SK-N-SH treated with all-trans-retinoic acid at 6 μM for 48 hours (cell line): Measurements from ENCODE around the gene CIAO2A.
A peak's percentile ranks its signal among the peaks of the same experiment; 100 is the strongest.

Experiments
- ATAC-seq: fragments of 200-7000 bp; cut with Tn5 transposase; 3 replicates; pipeline ENCODE4 v1.9.1; 2020; ENCODE audit warnings: mild to moderate bottlenecking, moderate library complexity
- ARNTL ChIP-seq: fragments of 450-650 bp; formaldehyde crosslinking; IDR thresholded peaks from 2 replicates; pipeline ENCODE4 v1.5.0; 2020; ENCODE audit warnings: low read depth, mild to moderate bottlenecking, moderate library complexity, borderline replicate concordance
- BACH2 ChIP-seq: fragments of 250-450 bp; sonication (Bioruptor Pico); IDR thresholded peaks from 2 replicates; pipeline ENCODE4 v1.9.0; 2021; ENCODE audit warnings: mild to moderate bottlenecking, borderline replicate concordance
- CSDC2 ChIP-seq: fragments of 250-450 bp; sonication (Bioruptor Pico); IDR thresholded peaks from 2 replicates; pipeline ENCODE4 v1.5.0; 2020; ENCODE audit warnings: mild to moderate bottlenecking, moderate library complexity
- CSRNP3 ChIP-seq: fragments of 250-450 bp; sonication (Bioruptor Pico); IDR thresholded peaks from 2 replicates; pipeline ENCODE4 v1.5.1; 2021; ENCODE audit warnings: mild to moderate bottlenecking, moderate library complexity
- ESRRG ChIP-seq: fragments of 250-450 bp; sonication (Bioruptor Pico); IDR thresholded peaks from 2 replicates; pipeline ENCODE4 v1.6.1; 2021; ENCODE audit warnings: mild to moderate bottlenecking
- GLIS3 ChIP-seq: fragments of 250-450 bp; sonication (Bioruptor Pico); IDR thresholded peaks from 2 replicates; pipeline ENCODE4 v1.5.0; 2020; ENCODE audit warnings: mild to moderate bottlenecking, moderate library complexity
- ISL1 ChIP-seq: fragments of 250-450 bp; sonication (Bioruptor Pico); IDR thresholded peaks from 2 replicates; pipeline ENCODE4 v2.1.2; 2022; ENCODE audit warnings: mild to moderate bottlenecking, moderate library complexity
- OSR1 ChIP-seq: fragments of 250-450 bp; sonication (Bioruptor Pico); IDR thresholded peaks from 2 replicates; pipeline ENCODE4 v1.8.0; 2022; ENCODE audit warnings: moderate library complexity, mild to moderate bottlenecking, inconsistent platforms
- POU6F1 ChIP-seq: fragments of 250-450 bp; sonication (Bioruptor Pico); IDR thresholded peaks from 2 replicates; pipeline ENCODE4 v1.8.0; 2021; ENCODE audit warnings: low read depth, mild to moderate bottlenecking, moderate library complexity, borderline replicate concordance
- PPARA ChIP-seq: fragments of 250-450 bp; sonication (Bioruptor Pico); IDR thresholded peaks from 2 replicates; pipeline ENCODE4 v1.5.0; 2020; ENCODE audit warnings: mild to moderate bottlenecking, borderline replicate concordance
- SNAI2 ChIP-seq: fragments of 250-450 bp; sonication (Bioruptor Pico); IDR thresholded peaks from 2 replicates; pipeline ENCODE4 v1.5.0; 2020; ENCODE audit warnings: mild to moderate bottlenecking, moderate library complexity
- TCF4 ChIP-seq: fragments of 250-450 bp; sonication (Bioruptor Pico); IDR thresholded peaks from 2 replicates; pipeline ENCODE4 v1.8.0; 2021; ENCODE audit warnings: mild to moderate bottlenecking, moderate library complexity, borderline replicate concordance
- TOX ChIP-seq: fragments of 250-450 bp; sonication (Bioruptor Pico); IDR thresholded peaks from 2 replicates; pipeline ENCODE4 v1.8.0; 2021; ENCODE audit warnings: mild to moderate bottlenecking, moderate library complexity, borderline replicate concordance
- ZFP3 ChIP-seq: fragments of 250-450 bp; sonication (Bioruptor Pico); IDR thresholded peaks from 2 replicates; pipeline ENCODE4 v1.5.0; 2020; ENCODE audit warnings: mild to moderate bottlenecking, moderate library complexity
- ZNF565 ChIP-seq: fragments of 450-650 bp; formaldehyde crosslinking; conservative IDR thresholded peaks from 2 replicates; pipeline ENCODE4 v1.5.0; 2020; ENCODE audit warnings: low read depth, mild to moderate bottlenecking, moderate library complexity
- ZNF70 ChIP-seq: fragments of 450-650 bp; formaldehyde crosslinking; IDR thresholded peaks from 2 replicates; pipeline ENCODE4 v1.5.0; 2020; ENCODE audit warnings: mild to moderate bottlenecking, moderate library complexity
- TF ChIP-seq, protein P1 (sequence below): fragments of 250-450 bp; sonication (Bioruptor Pico); IDR thresholded peaks from 2 replicates; pipeline ENCODE4 v1.5.1; 2020; ENCODE audit warnings: low read depth, mild to moderate bottlenecking, moderate library complexity
- TF ChIP-seq, protein P2 (sequence below): fragments of 250-450 bp; sonication (Bioruptor Pico); IDR thresholded peaks from 2 replicates; pipeline ENCODE4 v1.8.0; 2020; ENCODE audit warnings: mild to moderate bottlenecking, moderate library complexity, borderline replicate concordance

The CIAO2A gene

DNA sequence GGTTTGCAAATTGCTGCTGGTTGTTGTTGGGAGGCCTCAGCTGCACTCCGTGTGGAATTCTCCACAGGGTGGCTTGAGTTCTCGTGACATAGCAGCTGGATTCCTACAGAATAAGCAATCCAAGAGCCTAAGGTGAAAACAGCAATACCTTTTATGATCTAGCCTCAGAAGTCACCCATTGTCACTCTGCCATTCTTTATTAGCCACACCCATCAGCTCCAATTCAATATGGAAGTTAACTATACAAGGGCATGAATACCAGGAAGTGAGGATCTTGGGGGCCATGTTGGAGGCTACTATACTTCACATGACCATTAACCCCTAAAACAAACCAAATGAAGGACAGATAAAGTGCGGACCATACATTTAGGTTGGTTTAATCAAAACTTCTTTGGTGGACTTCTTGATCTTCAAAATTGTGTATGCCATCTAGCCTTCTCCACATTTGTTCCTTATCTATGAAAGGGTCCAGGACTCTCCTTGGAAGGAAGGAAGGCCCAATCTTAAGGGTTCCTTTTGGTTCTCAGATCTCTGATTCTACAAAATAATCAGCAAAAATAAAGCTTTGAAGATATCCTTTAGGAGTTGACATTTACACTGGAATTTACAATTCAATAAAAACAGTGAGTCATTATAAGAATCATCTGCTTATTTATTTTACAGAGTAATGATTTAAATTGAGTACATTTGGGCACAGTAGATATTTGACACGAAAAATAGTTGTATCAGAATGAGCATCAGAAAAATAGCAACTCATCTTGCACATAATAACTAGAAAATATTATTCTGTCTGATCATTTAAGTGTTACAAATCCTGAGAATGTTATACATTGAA, 21.5 kb downstream of the CIAO2A start:
- no peak for ATAC-seq
- TF ChIP-seq OSR1 (CRISPR knock-in tag), result no peak
- no peak for TF ChIP-seq ZNF565 (CRISPR knock-in tag)
- TF ChIP-seq, protein P1, sequence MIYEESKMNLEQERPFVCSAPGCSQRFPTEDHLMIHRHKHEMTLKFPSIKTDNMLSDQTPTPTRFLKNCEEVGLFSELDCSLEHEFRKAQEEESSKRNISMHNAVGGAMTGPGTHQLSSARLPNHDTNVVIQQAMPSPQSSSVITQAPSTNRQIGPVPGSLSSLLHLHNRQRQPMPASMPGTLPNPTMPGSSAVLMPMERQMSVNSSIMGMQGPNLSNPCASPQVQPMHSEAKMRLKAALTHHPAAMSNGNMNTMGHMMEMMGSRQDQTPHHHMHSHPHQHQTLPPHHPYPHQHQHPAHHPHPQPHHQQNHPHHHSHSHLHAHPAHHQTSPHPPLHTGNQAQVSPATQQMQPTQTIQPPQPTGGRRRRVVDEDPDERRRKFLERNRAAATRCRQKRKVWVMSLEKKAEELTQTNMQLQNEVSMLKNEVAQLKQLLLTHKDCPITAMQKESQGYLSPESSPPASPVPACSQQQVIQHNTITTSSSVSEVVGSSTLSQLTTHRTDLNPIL, result no peak
- no peak for TF ChIP-seq POU6F1 (CRISPR knock-in tag)
- no peak for TF ChIP-seq ZNF70 (CRISPR knock-in tag)
- TF ChIP-seq, all 23 proteins: peak for 0

DNA sequence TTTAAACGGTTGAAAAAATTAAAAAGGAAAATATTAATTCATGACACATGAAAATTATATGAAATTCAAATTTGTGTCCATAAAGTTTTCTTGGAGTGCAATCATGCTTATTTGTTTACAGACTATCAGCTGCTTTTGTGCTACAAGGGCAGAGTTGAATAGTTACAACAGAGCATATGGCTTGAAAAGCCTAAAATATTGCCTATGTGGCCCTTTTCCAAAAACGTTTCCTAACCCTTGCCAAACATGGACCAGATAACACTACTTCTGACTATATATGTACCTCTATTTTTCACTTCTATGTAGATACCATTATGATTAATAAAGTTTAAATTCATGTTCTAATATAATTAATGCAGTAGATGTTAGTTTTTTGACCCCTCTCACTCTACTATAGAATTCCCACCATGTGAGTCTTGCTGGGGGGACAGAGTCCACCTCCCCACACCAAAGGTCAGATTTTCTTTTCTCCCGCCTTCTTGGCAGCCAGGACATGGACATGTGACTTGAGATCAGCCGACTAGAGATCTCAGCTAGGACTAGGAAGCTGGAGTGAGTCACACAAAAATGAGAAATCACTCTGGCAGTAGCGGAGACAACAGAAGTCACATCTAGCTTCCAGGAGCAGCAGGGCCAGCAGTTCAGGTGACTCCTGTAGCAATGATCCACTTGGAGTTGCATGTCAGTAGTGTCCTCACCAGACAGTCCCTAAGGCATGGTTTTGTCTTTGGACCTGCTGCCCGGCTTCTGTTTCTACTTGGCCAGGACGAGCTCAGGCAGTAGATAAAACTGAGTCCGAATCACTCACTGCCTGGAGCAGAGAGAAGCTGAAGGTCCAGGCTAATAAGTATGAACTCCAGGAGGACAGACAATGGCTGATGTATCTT, 22.4 kb downstream of the CIAO2A start:
- TF ChIP-seq ISL1 (CRISPR knock-in tag) (no peak), CSDC2 (CRISPR knock-in tag) (no peak), GLIS3 (CRISPR knock-in tag) (no peak), ZNF70 (CRISPR knock-in tag) (no peak), OSR1 (CRISPR knock-in tag) (no peak), TCF4 (CRISPR knock-in tag) (no peak), PPARA (no peak), ARNTL (CRISPR knock-in tag) (no peak), ZNF565 (CRISPR knock-in tag) (no peak), ESRRG (CRISPR knock-in tag) (no peak), CSRNP3 (CRISPR knock-in tag) (no peak), BACH2 (CRISPR knock-in tag) (no peak)
- TF ChIP-seq, all 23 proteins: peak for 0
- ATAC-seq, result peak; percentile 79

DNA sequence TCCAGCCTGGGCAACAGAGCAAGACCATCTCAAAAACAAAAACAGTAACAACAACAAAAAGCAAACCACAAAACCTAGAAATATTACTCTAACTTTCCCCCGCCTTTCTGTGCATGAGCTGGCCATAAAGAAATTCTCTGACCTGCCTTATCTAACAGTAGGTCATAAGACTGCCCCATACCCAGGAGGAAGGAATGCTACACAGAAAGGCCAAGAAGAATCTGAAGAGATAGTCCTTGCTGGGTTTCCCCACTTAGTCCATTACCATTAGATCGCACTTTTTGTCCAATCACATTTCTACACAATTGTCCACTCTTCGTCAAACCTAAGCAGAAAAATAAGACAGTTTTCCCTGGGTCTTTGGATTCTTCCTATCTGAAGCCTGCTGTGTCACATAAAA, 23.5 kb downstream of the CIAO2A start:
- ATAC-seq, result no peak
- TF ChIP-seq, protein P2, sequence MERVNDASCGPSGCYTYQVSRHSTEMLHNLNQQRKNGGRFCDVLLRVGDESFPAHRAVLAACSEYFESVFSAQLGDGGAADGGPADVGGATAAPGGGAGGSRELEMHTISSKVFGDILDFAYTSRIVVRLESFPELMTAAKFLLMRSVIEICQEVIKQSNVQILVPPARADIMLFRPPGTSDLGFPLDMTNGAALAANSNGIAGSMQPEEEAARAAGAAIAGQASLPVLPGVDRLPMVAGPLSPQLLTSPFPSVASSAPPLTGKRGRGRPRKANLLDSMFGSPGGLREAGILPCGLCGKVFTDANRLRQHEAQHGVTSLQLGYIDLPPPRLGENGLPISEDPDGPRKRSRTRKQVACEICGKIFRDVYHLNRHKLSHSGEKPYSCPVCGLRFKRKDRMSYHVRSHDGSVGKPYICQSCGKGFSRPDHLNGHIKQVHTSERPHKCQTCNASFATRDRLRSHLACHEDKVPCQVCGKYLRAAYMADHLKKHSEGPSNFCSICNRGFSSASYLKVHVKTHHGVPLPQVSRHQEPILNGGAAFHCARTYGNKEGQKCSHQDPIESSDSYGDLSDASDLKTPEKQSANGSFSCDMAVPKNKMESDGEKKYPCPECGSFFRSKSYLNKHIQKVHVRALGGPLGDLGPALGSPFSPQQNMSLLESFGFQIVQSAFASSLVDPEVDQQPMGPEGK (CRISPR knock-in tag), result no peak
- TF ChIP-seq SNAI2, result no peak
- TF ChIP-seq ISL1 (CRISPR knock-in tag), result no peak
- no peak for TF ChIP-seq OSR1 (CRISPR knock-in tag)
- TF ChIP-seq ZFP3 (CRISPR knock-in tag), result no peak
- TF ChIP-seq ARNTL (CRISPR knock-in tag), result no peak
- TF ChIP-seq POU6F1 (CRISPR knock-in tag), result no peak
- TF ChIP-seq ZNF565 (CRISPR knock-in tag), result no peak
- TF ChIP-seq TOX (CRISPR knock-in tag), result no peak
- TF ChIP-seq ZNF70 (CRISPR knock-in tag), result no peak
- TF ChIP-seq CSRNP3 (CRISPR knock-in tag), result no peak
